HCEC 1CT (cell line): Measurements from ENCODE around the gene RBM20.

Experiments
- DNase-seq: peaks from one replicate; pipeline ENCODE4 v3.0.0-alpha.2; 2017

Gene RBM20

GRCh38 chr10:110841767-110842267 lies 197.7 kb downstream of the RBM20 start:
- DNase-seq: no peak

GRCh38 chr10:110842326-110842904 lies 198.3 kb downstream of the RBM20 start:
- no peak for DNase-seq

GRCh38 chr10:110843031-110843430 lies 198.9 kb downstream of the RBM20 start:
- no peak for DNase-seq

GRCh38 chr10:110843796-110844616 lies 199.9 kb downstream of the RBM20 start:
- no peak for DNase-seq

- DNase-seq: no peak
Observed at GRCh38 chr10:110844617-110844881, 200.4 kb downstream of the RBM20 start.

- DNase-seq: no peak
Observed at GRCh38 chr10:110845192-110845755, 201.1 kb downstream of the RBM20 start.

- DNase-seq: no peak
Observed at GRCh38 chr10:110845756-110846620, 201.9 kb downstream of the RBM20 start.

- DNase-seq: no peak
Observed at GRCh38 chr10:110847374-110847773, 203.2 kb downstream of the RBM20 start.

GRCh38 chr10:110848106-110848505 lies 204.0 kb downstream of the RBM20 start:
- DNase-seq: no peak

- no peak for DNase-seq
Observed at GRCh38 chr10:110850099-110850498, 206.0 kb downstream of the RBM20 start.

GRCh38 chr10:110851020-110851612 lies 207.0 kb downstream of the RBM20 start:
- DNase-seq: no peak

- no peak for DNase-seq
Observed at GRCh38 chr10:110852255-110852896, 208.2 kb downstream of the RBM20 start.

GRCh38 chr10:110852947-110853346 lies 208.8 kb downstream of the RBM20 start:
- no peak for DNase-seq

- DNase-seq: no peak
Observed at GRCh38 chr10:110853921-110854605, 209.9 kb downstream of the RBM20 start.

GRCh38 chr10:110857265-110858171 lies 213.4 kb downstream of the RBM20 start:
- no peak for DNase-seq

GRCh38 chr10:110858297-110858934 lies 214.3 kb downstream of the RBM20 start:
- DNase-seq: no peak

GRCh38 chr10:110859206-110859972 lies 215.3 kb downstream of the RBM20 start:
- DNase-seq: no peak

GRCh38 chr10:110859973-110860376 lies 215.8 kb downstream of the RBM20 start:
- DNase-seq: peak; percentile 82

- no peak for DNase-seq
Observed at GRCh38 chr10:110860576-110861241, 216.6 kb downstream of the RBM20 start.
